ENCODE data around the gene CINP. TPM values are rescaled to one million over a fixed set of nuclear protein-coding genes. Genes with fewer than 3 reads are reported as not detected.

The CINP gene
- total and polyA plus RNA-seq, 2 experiments from 2014 or later, result 54.0 to 63.1 TPM

DNA sequence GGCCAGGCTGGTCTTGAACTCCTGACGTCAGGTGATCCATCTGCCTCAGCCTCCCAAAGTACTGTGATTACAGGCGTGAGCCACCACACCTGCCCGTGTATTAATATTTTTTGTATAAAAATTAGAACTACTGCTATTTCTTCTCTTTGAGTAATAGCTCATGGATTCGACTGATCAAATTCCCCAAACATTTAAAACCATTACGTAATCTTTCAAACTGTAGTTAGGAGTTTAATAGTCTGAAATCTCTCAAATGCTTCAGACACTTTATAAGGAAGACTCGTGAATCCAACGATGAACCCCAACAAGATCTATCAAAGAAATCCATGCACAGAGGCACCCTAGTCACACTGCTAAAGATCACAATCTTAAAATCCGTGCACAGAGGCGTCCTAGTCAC, 16.1 kb upstream of the CINP start:
- H3K36me3 Mint-ChIP-seq (ENCODE audit: low read depth), result peaks cover 9% of the 10 kb centered on the region
- no peak overlapping the region for H3K27ac Mint-ChIP-seq
- Histone ChIP-seq H3K4me2 (no peak overlapping the region), H3K27me3 (ENCODE audit: insufficient read depth) (no peaks in the 10 kb centered on the region), H3K4me3 (no peak overlapping the region), H3K9me2 (ENCODE audit: insufficient read depth) (no peaks in the 10 kb centered on the region), H4K20me1 (replicated peaks; ENCODE audit: insufficient read depth) (no peaks in the 10 kb centered on the region), H2AFZ (no peak overlapping the region), H3F3A (replicated peaks; ENCODE audit: low read depth) (no peaks in the 10 kb centered on the region), H3K27ac (ENCODE audit: low read depth) (no peak overlapping the region), H3K79me2 (replicated peaks; ENCODE audit: insufficient read depth) (no peaks in the 10 kb centered on the region), H3K36me3 (ENCODE audit: insufficient read depth) (0 out of 2 replicates have a peak, but pooled peaks cover 3% of the 10 kb centered on the region), H3K4me1 (ENCODE audit: insufficient read depth) (no peaks in the 10 kb centered on the region)
- DNase-seq (ENCODE audit: low spot score) (no peak), ATAC-seq (no peak)
- no peaks in the 10 kb centered on the region for H3K9me3 Mint-ChIP-seq
- H3K4me1 Mint-ChIP-seq, result no peaks in the 10 kb centered on the region
- TF ChIP-seq, protein P1, sequence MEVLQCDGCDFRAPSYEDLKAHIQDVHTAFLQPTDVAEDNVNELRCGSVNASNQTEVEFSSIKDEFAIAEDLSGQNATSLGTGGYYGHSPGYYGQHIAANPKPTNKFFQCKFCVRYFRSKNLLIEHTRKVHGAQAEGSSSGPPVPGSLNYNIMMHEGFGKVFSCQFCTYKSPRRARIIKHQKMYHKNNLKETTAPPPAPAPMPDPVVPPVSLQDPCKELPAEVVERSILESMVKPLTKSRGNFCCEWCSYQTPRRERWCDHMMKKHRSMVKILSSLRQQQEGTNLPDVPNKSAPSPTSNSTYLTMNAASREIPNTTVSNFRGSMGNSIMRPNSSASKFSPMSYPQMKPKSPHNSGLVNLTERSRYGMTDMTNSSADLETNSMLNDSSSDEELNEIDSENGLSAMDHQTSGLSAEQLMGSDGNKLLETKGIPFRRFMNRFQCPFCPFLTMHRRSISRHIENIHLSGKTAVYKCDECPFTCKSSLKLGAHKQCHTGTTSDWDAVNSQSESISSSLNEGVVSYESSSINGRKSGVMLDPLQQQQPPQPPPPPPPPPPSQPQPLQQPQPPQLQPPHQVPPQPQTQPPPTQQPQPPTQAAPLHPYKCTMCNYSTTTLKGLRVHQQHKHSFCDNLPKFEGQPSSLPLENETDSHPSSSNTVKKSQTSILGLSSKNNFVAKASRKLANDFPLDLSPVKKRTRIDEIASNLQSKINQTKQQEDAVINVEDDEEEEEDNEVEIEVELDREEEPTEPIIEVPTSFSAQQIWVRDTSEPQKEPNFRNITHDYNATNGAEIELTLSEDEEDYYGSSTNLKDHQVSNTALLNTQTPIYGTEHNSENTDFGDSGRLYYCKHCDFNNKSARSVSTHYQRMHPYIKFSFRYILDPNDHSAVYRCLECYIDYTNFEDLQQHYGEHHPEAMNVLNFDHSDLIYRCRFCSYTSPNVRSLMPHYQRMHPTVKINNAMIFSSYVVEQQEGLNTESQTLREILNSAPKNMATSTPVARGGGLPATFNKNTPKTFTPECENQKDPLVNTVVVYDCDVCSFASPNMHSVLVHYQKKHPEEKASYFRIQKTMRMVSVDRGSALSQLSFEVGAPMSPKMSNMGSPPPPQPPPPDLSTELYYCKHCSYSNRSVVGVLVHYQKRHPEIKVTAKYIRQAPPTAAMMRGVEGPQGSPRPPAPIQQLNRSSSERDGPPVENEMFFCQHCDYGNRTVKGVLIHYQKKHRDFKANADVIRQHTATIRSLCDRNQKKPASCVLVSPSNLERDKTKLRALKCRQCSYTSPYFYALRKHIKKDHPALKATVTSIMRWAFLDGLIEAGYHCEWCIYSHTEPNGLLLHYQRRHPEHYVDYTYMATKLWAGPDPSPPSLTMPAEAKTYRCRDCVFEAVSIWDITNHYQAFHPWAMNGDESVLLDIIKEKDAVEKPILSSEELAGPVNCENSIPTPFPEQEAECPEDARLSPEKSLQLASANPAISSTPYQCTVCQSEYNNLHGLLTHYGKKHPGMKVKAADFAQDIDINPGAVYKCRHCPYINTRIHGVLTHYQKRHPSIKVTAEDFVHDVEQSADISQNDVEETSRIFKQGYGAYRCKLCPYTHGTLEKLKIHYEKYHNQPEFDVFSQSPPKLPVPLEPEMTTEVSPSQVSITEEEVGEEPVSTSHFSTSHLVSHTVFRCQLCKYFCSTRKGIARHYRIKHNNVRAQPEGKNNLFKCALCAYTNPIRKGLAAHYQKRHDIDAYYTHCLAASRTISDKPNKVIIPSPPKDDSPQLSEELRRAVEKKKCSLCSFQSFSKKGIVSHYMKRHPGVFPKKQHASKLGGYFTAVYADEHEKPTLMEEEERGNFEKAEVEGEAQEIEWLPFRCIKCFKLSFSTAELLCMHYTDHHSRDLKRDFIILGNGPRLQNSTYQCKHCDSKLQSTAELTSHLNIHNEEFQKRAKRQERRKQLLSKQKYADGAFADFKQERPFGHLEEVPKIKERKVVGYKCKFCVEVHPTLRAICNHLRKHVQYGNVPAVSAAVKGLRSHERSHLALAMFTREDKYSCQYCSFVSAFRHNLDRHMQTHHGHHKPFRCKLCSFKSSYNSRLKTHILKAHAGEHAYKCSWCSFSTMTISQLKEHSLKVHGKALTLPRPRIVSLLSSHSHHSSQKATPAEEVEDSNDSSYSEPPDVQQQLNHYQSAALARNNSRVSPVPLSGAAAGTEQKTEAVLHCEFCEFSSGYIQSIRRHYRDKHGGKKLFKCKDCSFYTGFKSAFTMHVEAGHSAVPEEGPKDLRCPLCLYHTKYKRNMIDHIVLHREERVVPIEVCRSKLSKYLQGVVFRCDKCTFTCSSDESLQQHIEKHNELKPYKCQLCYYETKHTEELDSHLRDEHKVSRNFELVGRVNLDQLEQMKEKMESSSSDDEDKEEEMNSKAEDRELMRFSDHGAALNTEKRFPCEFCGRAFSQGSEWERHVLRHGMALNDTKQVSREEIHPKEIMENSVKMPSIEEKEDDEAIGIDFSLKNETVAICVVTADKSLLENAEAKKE (CRISPR knock-in tag; IDR thresholded peaks at IDR 0.05), result no peak
- TF ChIP-seq EZH2phosphoT487 (IDR thresholded peaks at IDR 0.05; ENCODE audit: unreplicated experiment), result no peak
- TF ChIP-seq, protein P2, sequence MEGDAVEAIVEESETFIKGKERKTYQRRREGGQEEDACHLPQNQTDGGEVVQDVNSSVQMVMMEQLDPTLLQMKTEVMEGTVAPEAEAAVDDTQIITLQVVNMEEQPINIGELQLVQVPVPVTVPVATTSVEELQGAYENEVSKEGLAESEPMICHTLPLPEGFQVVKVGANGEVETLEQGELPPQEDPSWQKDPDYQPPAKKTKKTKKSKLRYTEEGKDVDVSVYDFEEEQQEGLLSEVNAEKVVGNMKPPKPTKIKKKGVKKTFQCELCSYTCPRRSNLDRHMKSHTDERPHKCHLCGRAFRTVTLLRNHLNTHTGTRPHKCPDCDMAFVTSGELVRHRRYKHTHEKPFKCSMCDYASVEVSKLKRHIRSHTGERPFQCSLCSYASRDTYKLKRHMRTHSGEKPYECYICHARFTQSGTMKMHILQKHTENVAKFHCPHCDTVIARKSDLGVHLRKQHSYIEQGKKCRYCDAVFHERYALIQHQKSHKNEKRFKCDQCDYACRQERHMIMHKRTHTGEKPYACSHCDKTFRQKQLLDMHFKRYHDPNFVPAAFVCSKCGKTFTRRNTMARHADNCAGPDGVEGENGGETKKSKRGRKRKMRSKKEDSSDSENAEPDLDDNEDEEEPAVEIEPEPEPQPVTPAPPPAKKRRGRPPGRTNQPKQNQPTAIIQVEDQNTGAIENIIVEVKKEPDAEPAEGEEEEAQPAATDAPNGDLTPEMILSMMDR (conservative IDR thresholded peaks at IDR 0.05; ENCODE audit: low read depth in 2 of 2), result no peak
- no peak for TF ChIP-seq ZNF114 (CRISPR knock-in tag; IDR thresholded peaks at IDR 0.05)
- TF ChIP-seq ZNF331 (CRISPR knock-in tag; IDR thresholded peaks at IDR 0.05; ENCODE audit: low read depth), result no peak
- no peak for TF ChIP-seq STAT1 (IDR thresholded peaks at IDR 0.05; ENCODE audit: unreplicated experiment)
- TF ChIP-seq, protein P3, sequence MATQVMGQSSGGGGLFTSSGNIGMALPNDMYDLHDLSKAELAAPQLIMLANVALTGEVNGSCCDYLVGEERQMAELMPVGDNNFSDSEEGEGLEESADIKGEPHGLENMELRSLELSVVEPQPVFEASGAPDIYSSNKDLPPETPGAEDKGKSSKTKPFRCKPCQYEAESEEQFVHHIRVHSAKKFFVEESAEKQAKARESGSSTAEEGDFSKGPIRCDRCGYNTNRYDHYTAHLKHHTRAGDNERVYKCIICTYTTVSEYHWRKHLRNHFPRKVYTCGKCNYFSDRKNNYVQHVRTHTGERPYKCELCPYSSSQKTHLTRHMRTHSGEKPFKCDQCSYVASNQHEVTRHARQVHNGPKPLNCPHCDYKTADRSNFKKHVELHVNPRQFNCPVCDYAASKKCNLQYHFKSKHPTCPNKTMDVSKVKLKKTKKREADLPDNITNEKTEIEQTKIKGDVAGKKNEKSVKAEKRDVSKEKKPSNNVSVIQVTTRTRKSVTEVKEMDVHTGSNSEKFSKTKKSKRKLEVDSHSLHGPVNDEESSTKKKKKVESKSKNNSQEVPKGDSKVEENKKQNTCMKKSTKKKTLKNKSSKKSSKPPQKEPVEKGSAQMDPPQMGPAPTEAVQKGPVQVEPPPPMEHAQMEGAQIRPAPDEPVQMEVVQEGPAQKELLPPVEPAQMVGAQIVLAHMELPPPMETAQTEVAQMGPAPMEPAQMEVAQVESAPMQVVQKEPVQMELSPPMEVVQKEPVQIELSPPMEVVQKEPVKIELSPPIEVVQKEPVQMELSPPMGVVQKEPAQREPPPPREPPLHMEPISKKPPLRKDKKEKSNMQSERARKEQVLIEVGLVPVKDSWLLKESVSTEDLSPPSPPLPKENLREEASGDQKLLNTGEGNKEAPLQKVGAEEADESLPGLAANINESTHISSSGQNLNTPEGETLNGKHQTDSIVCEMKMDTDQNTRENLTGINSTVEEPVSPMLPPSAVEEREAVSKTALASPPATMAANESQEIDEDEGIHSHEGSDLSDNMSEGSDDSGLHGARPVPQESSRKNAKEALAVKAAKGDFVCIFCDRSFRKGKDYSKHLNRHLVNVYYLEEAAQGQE (IDR thresholded peaks at IDR 0.05; ENCODE audit: unreplicated experiment), result no peak
- TF ChIP-seq JUNB (IDR thresholded peaks at IDR 0.05; ENCODE audit: unreplicated experiment), result no peak
- peaks cover 2% of the 10 kb centered on the region for H3K27me3 Mint-ChIP-seq (ENCODE audit: insufficient read depth, low read depth, poor library complexity)
- no peak overlapping the region for H3K4me3 Mint-ChIP-seq
